OCI-M2 (cell line): ENCODE results near the gene LSM12.
"Not testable (repeated sequence)": the region's sequence is repeated elsewhere in the genome, so short reads cannot be mapped to it uniquely, and the experiment has no call there.

Experiments
- DNase-seq: peaks from one replicate; lab custom pipeline; 2025; ENCODE audit not compliant: unreplicated experiment; lab: John Stamatoyannopoulos, UW

LSM12 gene

DNA sequence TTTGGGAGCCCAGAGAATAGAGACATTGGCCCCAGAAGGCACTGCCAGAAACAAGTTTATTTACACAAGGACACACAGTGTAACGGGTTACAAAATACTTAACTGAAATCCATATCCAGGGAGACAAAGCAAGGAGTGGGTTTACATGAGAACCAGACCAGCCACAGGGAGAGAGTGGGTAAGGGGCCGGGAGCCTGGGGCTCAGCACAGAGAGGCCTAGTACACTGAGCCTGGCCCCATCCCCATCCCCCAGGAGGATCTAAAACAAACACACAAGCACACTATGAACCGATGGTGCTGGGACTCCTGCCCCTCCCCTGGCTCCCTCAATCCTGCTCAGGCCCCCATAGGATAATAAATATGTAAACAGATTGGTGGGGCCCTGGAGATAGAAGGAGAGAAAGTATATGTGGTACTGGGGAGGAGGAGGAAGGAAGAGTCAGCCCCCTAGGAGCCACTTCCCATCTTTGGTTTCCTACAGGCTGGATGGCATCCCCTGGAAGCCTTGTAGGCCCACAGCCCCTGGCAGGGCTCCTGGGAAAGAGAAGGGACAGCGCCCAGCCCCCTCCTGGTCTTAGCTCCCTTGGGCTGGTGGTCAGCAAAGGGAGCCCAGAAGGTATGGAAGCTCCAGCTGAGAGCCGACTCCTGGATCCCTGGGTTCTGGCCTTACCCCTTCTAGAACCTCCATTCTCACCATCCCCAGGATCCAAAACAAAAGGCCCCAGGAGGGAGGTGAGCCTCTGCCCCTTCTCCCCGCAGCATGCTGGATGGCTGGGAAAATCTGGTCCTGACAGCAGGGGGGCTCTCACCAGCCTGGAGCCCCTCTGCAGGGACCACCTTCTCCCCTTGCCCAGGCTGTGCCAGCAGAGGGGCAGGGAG lies 10.5 kb upstream of the LSM12 start:
- no peak for DNase-seq

DNA sequence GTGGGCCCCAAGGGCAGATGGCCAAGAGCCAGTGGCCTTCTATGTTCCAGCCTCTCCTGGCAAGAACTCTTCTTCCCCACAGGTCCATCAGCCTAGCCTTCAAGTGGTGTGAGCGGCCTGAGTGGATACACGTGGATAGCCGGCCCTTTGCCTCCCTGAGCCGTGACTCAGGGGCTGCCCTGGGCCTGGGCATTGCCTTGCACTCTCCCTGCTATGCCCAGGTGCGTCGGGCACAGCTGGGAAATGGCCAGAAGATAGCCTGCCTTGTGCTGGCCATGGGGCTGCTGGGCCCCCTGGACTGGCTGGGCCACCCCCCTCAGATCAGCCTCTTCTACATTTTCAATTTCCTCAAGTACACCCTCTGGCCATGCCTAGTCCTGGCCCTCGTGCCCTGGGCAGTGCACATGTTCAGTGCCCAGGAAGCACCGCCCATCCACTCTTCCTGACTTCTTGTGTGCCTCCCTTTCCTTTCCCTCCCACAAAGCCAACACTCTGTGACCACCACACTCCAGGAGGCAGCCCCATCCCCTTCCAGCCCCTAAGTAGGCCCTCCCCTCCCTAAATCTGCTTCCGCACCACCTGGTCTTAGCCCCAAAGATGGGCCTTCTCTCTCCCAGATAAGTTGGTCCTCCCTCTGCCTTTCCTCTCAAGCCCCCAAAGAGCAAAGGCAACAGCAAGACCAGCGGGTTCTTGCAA lies 9.3 kb upstream of the LSM12 start:
- no peak for DNase-seq

DNA sequence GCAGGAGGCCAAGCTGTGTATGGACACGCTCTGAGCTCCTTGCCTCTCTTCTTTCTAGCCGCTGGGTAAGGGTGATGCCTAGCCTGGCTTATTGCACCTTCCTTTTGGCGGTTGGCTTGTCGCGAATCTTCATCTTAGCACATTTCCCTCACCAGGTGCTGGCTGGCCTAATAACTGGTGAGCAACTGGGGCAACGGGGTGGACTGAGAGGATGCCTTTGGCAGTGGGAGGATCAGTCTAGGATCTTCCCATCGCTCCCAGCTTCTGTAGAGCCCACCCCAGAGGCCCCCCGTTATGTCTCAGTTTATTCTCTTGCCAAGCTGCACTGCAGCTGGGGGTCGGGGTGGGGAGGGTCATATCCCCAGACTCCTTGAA lies 8.4 kb upstream of the LSM12 start:
- DNase-seq, result no peak

DNA sequence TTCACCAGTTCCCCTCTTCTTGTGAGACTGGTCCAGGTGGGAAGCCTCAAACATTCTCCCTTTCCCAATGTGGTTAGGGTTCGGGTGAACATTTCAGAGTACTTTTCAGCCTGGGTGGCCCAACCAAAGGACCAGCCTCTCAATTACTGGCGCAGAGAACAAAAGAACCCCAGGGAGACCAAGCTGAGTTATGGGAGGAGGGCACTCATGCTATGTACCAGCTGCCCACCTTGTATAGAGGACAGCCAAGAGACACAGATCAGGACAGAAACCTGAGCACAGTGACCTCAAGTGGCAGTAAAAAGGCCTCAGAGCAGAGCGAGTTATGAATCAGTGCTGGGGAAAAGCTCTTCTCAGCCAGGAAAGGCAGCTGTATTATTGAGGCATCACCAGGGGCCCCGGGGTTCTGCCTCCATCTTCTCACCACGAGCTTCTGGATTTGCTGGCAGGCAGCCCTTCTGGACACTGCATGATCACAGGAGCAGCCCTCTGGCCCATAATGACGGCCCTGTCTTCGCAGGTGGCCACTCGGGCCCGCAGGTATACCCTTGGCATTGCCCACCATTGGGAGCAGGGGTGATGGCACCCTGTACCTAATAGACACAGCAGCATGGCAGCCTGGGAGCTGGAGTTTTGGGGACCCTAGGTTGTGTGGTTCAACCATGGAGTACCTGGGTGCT lies 7.9 kb upstream of the LSM12 start:
- DNase-seq, result no peak

DNA sequence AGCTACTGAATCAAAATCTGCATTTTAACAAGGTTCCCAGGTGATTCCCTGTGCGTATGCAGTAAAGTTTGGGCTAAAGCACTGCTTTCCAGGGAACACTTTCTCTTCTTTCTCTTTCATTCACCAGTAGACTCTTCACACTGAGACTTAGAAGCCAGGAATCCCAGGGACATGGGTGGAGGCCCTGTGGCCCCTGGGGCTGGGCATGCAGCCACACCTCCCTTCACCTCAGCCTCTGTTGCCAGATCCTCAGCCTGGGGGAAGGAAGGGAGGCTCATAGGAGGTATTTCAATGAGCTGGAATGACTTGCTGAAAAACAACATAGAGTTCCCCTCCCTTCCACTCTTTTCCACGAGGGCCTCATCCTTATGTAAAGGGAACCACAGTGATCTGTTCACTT lies 5.3 kb upstream of the LSM12 start:
- no peak for DNase-seq

DNA sequence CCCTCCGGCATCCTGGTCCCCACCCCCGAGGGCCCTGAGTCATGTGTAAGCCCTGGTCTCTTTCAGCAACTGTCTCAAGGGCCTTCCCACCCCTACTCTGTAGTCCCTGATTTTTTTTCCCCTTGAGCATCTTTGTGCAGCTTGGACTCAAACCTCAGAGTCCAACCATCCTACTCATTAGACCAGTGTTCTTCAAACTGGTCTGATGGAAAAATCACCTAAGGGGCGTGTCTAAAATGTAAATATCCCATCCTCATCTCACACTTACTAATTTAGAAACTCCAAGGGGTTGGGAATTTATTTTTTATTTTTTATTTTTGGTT lies 4.7 kb upstream of the LSM12 start:
- no peak for DNase-seq

DNA sequence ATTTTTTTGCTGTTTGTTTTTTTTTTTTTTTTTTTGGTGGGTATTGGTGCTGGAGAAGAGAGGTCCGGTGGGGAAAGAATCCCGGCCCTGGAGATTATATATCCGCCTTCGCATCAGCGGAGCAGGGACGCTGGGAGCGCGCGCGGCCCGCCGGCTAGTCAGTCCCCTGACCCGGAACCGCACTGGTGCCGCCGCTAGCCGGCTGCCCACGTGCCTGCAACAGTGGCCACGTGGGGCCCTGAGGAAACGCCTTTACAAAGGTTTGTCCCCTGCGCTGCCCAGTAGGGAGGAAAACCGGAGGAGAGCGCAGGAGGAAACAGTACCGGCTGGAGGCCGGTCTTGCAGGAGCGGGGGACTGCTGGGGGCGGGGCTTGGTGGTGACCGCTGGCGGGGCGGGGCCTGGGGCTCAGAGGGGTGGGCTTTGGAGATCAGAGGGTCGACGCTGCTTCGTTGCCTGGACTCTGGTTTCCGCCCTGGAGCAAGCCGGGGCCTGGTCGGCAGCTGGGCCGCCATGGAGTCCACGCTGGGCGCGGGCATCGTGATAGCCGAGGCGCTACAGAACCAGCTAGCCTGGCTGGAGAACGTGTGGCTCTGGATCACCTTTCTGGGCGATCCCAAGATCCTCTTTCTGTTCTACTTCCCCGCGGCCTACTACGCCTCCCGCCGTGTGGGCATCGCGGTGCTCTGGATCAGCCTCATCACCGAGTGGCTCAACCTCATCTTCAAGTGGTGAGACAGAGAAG lies 4.2 kb upstream of the LSM12 start, which contains the start of gene G6PC3:
Gene G6PC3, plus strand, starts transcription at position 281 of the 743 bp plus-strand sequence. Its CDS starts 231 bp downstream, at position 512.
- peak; percentile 54 for DNase-seq

DNA sequence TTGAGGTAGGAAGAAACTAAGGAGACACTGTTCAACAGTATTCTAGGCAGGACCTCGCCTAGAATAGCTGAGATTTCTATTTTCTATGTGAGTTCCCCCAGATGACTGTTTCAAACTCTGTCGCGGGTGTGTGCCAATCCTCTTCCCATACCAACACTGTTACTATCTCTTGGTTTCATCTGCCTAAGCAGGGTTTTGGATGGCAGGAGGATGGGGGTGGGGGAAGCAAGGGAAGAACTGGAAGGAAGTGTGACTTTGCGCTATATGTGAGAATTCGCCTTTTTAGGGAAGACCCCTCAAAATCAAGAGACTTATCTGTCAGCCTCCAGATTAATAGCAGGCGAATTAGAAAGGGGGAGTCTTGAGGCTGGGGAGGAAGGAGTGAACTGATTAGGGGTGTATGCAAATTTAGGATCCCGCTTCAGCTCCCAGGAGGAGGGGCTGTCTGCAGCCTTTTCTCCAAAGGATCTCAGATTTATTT lies 3.5 kb upstream of the LSM12 start:
- no peak for DNase-seq

DNA sequence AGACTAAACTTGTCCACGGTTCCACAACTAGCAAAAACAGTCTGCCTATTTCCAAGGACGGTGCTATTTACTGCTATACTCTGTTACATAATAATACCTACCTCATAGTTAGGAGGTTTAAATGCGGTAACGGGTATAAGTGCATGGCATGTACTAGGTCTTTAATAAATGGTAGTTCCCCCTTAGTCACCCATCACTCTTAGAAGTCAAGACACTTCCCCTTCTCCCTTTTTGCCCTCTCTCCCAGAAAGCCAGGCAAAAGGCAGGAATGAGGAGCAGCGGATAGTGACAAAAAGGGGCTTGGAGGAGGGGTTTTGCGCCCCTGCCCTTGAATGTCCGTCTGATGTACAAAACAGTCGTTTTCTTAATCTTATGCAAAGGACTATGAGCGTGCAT lies 1.1 kb upstream of the LSM12 start:
- no peak for DNase-seq

DNA sequence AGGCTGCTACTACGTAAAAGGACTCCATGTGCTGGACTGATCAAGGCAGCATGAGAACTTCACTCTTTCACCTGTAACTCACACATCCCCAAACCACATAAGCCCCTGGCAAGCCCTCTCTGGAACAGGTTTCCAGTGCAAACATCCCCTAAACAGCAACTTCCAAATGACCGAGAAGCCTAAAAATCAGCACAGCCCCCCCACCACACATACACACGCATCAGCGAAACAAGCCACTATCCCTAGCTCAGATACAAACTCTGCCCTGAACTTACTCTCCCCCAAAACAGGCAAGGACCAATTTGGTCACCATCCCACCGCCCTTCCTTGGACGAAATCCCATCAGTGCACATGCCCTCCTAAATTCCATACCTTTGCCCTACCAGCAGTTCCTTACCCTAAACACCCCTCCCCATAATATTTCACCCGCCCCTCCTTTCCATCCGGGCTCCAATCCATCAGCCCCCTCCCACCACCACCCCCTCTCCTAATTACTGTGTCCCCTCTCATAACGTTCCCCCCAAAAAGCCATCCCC lies 735 bp downstream of the LSM12 start:
- no peak for DNase-seq

DNA sequence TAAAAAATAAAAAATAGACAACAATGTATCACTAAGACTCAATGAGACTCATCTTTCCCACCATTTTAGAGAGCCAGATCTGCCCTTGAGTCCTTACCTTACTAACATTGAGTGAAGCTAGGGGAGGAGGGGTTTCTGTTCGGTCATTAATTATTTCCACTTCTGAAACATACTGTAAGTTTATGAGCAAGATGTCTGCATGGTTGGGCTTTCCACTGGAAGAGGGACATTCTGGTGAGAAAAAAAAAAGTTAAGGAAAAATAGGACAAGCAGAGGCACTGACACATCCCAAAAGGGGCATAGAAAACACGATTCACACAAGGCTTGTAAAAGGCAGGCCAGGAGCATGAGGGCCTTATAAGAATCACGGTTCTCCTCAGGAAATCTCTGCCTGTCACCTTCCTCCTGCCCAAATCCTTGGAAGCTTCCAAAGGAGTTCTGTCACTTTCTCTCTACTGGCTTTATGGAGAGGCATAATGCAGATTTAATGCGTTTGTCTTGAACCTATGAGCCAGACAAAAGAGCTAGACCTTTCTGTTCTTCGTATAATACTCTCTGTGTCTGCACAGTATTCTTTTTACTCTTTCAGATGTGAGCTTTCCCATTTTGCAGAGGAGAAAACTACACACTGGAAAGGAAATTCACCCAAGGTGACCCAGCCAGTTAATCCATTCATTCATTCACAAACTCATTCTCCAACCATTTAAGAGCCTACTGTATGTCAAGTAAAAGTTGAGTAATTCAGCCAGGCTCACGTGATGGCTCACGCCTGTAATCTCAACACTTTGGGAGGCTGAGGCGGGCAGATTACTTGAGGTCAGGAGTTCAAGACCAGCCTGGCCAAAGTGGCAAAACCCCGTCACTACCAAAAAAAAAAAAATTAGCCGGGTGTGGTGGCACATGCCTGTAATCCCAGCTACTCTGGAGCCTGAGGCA lies 2.5 kb downstream of the LSM12 start:
- DNase-seq, result no peak

DNA sequence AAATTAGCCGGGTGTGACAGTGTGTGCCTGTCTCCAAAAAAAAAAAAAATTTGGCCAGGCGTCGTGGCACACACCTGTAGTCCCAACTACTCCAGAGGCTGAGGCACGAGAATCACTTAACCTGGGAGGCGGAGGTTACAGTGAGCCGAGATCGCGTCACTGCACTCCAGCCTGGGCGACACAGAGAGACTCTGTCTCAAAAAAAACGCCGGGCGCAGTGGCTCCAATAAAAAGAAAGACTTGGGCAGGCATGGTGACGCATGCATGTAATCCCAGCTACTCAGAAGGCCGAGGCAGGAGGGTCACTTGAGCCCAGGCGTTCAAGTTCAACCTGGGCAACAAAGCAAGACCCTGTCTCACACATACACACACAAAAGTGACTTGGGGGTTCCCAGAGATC lies 3.6 kb downstream of the LSM12 start:
- DNase-seq, result no peak

DNA sequence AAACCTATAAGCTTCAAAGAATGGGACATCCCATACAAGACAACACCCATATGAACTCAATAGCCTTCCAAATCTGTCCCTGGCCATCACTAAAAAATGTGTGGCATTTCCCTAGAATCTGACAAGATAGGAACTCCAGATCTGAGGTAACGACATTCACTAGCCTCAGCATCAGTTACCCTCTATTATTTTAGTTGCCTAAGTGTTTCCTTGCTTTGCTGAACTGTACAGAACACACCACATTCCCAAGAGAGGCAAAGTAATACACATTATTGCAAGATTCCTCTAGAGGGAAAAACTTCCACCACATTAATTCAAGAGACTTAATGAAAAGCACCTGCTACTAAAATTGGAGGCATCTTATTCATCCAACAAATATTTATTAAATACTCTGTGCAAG lies 5.0 kb downstream of the LSM12 start:
- no peak for DNase-seq

DNA sequence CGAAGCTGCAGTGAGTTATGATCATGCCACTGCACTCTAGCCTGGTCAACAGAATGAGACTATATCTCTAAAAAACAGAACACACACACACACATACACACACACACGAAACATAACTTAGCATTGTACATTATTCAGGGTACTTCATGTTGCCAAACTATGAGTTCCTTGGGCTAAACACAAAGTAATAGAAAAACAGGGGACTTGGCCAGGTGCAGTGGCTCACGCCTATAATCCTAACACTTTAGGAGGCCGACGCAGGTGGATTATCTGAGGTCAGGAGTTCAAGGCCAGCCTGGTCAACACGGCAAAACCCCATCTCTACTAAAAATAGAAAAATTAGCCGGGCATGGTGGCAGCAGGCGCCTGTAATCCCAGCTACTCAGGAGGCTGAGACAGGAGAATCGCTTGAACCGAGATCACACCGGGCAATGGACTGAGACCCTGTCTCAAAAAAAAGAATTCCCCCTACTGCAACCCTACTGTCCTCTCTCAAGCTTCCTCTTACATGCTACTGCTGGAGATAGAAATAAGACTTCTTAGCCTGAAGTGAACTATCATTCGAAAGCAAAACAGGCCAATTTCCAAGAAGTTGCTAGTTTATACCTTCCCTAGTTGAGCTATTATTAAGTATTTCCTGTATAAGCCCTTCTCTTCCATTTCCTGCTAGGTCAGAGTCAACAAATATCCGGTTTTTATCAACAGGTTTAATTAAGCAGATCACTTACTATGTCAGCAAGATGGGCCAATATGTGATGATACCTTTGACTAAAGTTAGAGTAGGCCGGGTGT lies 7.2 kb downstream of the LSM12 start:
- no peak for DNase-seq

DNA sequence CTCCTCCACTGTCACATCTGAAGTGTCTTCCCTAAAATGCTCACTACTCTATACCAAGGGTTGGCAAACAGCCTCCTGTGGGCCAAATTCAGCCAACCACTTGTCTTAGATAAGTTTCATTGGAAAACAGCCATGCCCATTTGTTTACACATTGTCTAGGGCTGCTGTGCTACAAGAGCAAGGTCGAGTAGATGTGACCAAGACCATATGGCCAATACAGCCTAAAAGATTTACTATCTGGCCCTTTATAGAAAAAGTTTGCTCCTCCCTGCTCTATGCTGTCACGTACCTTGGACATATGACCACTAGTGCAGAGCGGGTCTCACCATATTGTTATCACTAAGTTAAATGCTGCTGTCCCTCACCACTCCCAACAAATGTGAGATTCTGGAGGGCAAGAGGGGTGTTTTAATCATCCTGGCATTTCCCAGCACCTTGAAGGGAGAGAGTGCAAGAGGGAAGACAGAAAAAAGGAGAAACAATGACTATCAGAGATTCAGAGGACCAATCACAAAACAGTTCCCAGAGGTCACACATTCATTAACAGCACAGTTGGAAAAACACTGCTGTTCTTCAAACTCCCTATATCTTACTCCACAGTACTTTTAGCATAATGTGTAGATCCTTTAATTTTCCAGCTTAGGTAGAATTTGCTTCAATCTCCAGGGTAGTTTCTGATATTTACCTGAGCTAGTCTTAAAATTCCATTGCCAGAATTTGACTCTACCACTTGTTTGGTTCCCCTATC lies 13.2 kb downstream of the LSM12 start:
- no peak for DNase-seq

DNA sequence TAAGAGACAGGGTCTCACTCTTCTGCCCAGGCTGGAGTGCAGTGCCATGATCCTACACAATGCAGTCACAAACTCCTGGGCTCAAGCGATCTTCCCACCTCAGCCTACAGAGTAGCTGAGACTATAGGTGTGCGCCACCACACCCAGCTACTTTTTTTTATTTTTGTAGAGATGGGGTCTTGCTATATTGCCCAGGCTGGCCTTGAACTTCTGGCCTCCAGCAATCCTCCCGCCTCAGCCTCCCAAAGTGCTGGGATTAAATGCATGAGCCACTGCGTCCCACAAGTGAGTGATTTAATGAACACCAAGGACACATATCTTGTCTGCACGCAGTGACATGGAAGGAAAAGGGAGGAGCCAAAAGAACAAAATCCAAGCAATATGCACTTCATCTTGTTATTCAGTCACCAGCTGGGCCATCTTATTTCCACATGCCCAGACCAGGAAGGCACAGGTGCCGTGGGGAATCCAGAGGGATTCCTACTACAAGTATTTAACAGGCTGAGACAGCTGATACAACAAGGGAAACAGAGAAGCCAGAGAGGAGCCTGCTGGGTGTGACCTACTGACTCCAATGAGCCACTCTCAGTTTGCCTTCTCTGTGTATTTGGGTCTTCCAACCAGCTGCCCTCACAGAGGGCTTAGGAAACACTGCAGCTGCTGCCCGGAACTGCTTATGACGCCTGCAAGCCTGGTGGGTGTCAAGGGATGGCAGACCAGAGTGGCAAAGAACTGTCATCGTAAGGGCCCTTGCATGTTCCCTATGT lies 17.0 kb downstream of the LSM12 start:
- no peak for DNase-seq

DNA sequence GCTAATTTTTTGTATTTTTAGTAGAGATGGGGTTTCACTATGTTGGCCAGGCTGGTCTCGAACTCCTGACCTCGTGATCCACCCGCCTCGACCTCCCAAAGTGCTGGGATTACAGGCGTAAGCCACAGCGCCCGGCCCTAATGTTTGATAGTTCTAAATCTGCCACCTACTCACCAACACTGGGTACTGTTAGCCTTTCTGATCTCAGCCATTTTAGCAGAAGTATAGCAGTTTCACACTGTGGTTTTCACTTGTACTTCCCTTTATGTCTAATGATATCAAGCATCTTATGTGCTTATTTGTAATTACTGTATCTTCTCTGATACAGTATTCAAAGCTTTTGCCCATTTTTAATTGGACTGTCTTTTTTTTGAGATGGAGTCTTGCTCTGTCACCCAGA lies 19.6 kb downstream of the LSM12 start:
- not testable (repeated sequence) for DNase-seq

DNA sequence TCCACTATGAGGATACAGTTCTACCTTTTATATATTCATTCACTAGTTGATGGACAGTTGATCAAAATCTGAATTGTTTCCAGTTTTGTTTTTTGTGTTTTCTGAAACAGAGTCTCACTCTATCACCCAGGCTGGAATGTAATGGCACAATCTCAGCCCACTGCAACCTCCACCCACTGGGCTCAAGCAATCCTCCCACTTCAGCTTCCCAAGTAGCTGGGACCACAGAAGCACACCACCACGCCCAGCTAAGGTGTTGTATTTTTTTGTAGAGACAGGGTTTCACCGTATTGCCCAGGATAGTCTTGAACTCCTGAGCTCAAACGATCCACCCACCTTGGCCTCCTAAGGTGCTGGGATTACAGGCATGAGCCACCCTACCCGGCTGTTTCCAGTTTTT lies 21.0 kb downstream of the LSM12 start:
- no peak for DNase-seq
